GM23338 (cell line): ENCODE measurements around the gene PRKD1. TPM values are rescaled to one million over a fixed set of nuclear protein-coding genes. Genes with fewer than 3 reads are reported as not detected.

Source experiments
- ATAC-seq: fragments of 200-7000 bp; cut with Tn5 transposase; 3 replicates; pipeline ENCODE4 v1.9.1; 2020
- DNase-seq: peaks from one replicate; pipeline ENCODE4 v3.0.0-alpha.2; 2015; ENCODE audit warnings: low spot score
- H2AFZ ChIP-seq: fragments of 200-600 bp; sonication (generic); 2 replicates; pipeline ENCODE4 v1.8.0; 2016; ENCODE audit warnings: antibody characterized with exemption, mild to moderate bottlenecking, moderate library complexity
- H3F3A ChIP-seq: fragments of 200-600 bp; sonication (generic); replicated peaks from 2 replicates; pipeline ENCODE4 v1.8.0; 2017; ENCODE audit warnings: antibody characterized with exemption, mixed run types, low read depth
- H3K27ac ChIP-seq: fragments of 200-600 bp; sonication (generic); 2 replicates; pipeline ENCODE4 v1.6.1; 2016; ENCODE audit warnings: low read depth
- H3K27me3 ChIP-seq: fragments of 200-600 bp; sonication (generic); 2 replicates; pipeline ENCODE4 v1.8.0; 2016; ENCODE audit warnings: mild to moderate bottlenecking, mixed run types, moderate library complexity; ENCODE audit not compliant: insufficient read depth
- H3K36me3 ChIP-seq: fragments of 200-600 bp; sonication (generic); 2 replicates; pipeline ENCODE4 v1.8.0; 2016; ENCODE audit warnings: mild to moderate bottlenecking; ENCODE audit not compliant: insufficient read depth
- H3K4me1 ChIP-seq: fragments of 200-600 bp; sonication (generic); 2 replicates; pipeline ENCODE4 v1.8.0; 2016; ENCODE audit warnings: mild to moderate bottlenecking, moderate library complexity; ENCODE audit not compliant: insufficient read depth
- H3K4me2 ChIP-seq: fragments of 200-600 bp; sonication (generic); 2 replicates; pipeline ENCODE4 v1.7.1; 2017; ENCODE audit warnings: mixed run types
- H3K4me3 ChIP-seq: fragments of 200-600 bp; sonication (generic); 2 replicates; pipeline ENCODE4 v1.6.1; 2016; ENCODE audit warnings: mixed run types
- H3K79me2 ChIP-seq: fragments of 200-600 bp; sonication (generic); replicated peaks from 2 replicates; pipeline ENCODE4 v1.8.0; 2017; ENCODE audit warnings: mild to moderate bottlenecking; ENCODE audit not compliant: insufficient read depth
- H3K9me2 ChIP-seq: fragments of 200-600 bp; sonication (generic); 2 replicates; pipeline ENCODE4 v1.8.0; 2017; ENCODE audit not compliant: insufficient read depth
- H4K20me1 ChIP-seq: fragments of 200-600 bp; sonication (generic); replicated peaks from 2 replicates; pipeline ENCODE4 v1.8.0; 2017; ENCODE audit warnings: mild to moderate bottlenecking; ENCODE audit not compliant: insufficient read depth
- H3K27ac Mint-ChIP-seq: 2 replicates; pipeline ENCODE4 v1.8.0; 2020; ENCODE audit warnings: inconsistent platforms, mild to moderate bottlenecking, moderate library complexity, mixed read lengths
- H3K27me3 Mint-ChIP-seq: 3 replicates; pipeline ENCODE4 v1.8.0; 2022; ENCODE audit warnings: low read depth, mild to moderate bottlenecking, moderate library complexity, mixed read lengths, inconsistent platforms; ENCODE audit not compliant: insufficient read depth, poor library complexity
- H3K36me3 Mint-ChIP-seq: 3 replicates; pipeline ENCODE4 v1.8.0; 2021; ENCODE audit warnings: low read depth, mild to moderate bottlenecking, inconsistent platforms, moderate library complexity, mixed read lengths
- H3K4me1 Mint-ChIP-seq: 3 replicates; pipeline ENCODE4 v1.8.0; 2020; ENCODE audit warnings: mild to moderate bottlenecking, inconsistent platforms, mixed read lengths
- H3K4me3 Mint-ChIP-seq: 3 replicates; pipeline ENCODE4 v1.8.0; 2021; ENCODE audit warnings: moderate library complexity, mild to moderate bottlenecking, inconsistent platforms, mixed read lengths
- H3K9me3 Mint-ChIP-seq: 3 replicates; pipeline ENCODE4 v1.8.0; 2020; ENCODE audit warnings: moderate library complexity, mild to moderate bottlenecking, inconsistent platforms, mixed read lengths
- CREB1 ChIP-seq: fragments of 250-450 bp; sonication (Bioruptor Pico); IDR thresholded peaks from 2 replicates; pipeline ENCODE4 v1.5.0; 2020; ENCODE audit warnings: low read depth, mild to moderate bottlenecking, moderate library complexity
- NANOG ChIP-seq: IDR thresholded peaks from 2 replicates; pipeline ENCODE4 v1.6.1; 2016; ENCODE audit warnings: antibody characterized with exemption, borderline replicate concordance
- POLR2AphosphoS5 ChIP-seq: IDR thresholded peaks from 2 replicates; pipeline ENCODE4 v1.6.1; 2016; ENCODE audit warnings: antibody characterized with exemption, low read depth
- polyA plus RNA-seq: library from polyadenylated mRNA; unstranded; fragments of >200 nt; fragmentation: Nextera tagmentation; extraction: Ambion mirVana; gene quantifications from 2 replicates; pipeline ENCODE4 v1.2.1, GENCODE V29; 2016
- total RNA-seq: library from RNA; depleted of rRNA; stranded (reverse); fragments of >200 nt; shearing (Covaris generic); gene quantifications from 2 replicates; pipeline ENCODE4 v1.2.3, GENCODE V29; 2014
- TF ChIP-seq, protein P1 (sequence below), 2 experiments: fragments of 200-600 bp in 1 of 2; sonication (generic) in 1 of 2; conservative IDR thresholded peaks; 2 replicates each; pipeline versions ENCODE4 v1.5.1 to v1.6.1; 2016 to 2017; ENCODE audit warnings: antibody characterized with exemption in 2 of 2, low read depth in 2 of 2, mild to moderate bottlenecking in 2 of 2, moderate library complexity in 1 of 2
- TF ChIP-seq, protein P2 (sequence below): IDR thresholded peaks from one replicate; pipeline ENCODE4 v1.6.1; 2018; ENCODE audit warnings: antibody characterized with exemption; ENCODE audit not compliant: unreplicated experiment
- TF ChIP-seq, protein P3 (sequence below): fragments of 250-450 bp; sonication (Bioruptor Pico); IDR thresholded peaks from 2 replicates; pipeline ENCODE4 v1.5.0; 2020; ENCODE audit warnings: mild to moderate bottlenecking, moderate library complexity
- TF ChIP-seq, protein P4 (sequence below): IDR thresholded peaks from 2 replicates; pipeline ENCODE4 v1.6.1; 2016; ENCODE audit warnings: antibody characterized with exemption

Gene PRKD1
- total and polyA plus RNA-seq, 2 experiments from 2014 or later = 3.1 to 9.7 TPM

DNA sequence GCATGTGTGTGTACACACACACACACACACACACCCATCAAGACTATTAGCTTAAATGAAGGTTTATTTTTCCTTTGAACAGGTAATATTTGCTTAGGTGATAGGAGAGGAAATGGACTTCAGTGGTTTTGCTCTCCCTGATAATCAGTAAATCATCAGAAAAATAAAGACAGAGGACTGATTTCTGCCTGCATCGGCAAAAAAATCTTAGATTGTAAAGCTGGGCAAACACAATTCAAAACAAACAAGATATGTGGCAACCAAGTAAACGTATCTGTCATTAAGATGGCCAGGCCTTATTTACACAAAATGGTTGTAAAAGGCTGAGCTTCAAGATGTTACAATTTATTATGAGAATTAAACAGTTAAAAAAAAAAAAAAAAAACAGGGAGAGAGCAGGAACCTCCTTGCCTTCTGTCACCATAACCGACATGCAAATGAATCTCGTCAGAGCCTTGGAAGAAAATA is 31.3 kb downstream of the PRKD1 start (continued):
- TF ChIP-seq, protein P1, sequence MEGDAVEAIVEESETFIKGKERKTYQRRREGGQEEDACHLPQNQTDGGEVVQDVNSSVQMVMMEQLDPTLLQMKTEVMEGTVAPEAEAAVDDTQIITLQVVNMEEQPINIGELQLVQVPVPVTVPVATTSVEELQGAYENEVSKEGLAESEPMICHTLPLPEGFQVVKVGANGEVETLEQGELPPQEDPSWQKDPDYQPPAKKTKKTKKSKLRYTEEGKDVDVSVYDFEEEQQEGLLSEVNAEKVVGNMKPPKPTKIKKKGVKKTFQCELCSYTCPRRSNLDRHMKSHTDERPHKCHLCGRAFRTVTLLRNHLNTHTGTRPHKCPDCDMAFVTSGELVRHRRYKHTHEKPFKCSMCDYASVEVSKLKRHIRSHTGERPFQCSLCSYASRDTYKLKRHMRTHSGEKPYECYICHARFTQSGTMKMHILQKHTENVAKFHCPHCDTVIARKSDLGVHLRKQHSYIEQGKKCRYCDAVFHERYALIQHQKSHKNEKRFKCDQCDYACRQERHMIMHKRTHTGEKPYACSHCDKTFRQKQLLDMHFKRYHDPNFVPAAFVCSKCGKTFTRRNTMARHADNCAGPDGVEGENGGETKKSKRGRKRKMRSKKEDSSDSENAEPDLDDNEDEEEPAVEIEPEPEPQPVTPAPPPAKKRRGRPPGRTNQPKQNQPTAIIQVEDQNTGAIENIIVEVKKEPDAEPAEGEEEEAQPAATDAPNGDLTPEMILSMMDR (conservative IDR thresholded peaks at IDR 0.05; ENCODE audit: low read depth in 2 of 2) = no peak
- TF ChIP-seq NANOG = no peak

DNA sequence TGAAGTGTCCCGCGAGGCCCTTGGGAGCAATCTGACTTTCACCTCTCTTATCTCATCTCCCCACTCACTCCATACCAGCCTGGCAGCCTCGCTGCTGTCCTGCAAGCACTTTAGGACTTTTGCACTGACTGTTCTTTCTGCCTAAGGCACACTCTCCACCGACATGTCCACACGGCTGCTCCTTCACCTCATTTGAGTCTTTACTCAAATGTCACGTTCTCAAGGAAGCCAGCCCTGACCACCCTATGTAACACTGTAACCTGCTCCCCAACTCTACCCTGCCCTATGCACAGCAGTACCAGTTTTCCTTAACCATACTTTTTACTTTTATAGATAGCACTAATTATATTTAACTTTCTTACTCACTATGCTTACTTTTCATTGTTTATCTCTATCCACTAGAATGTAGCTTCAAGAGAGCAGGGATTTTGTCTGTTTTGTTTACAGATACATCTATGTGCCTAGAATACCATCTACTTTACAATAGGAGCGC is 32.0 kb downstream of the PRKD1 start:
- TF ChIP-seq NANOG (no peak), POLR2AphosphoS5 (no peak), CREB1 (CRISPR knock-in tag) (no peak)
- TF ChIP-seq, protein P2, sequence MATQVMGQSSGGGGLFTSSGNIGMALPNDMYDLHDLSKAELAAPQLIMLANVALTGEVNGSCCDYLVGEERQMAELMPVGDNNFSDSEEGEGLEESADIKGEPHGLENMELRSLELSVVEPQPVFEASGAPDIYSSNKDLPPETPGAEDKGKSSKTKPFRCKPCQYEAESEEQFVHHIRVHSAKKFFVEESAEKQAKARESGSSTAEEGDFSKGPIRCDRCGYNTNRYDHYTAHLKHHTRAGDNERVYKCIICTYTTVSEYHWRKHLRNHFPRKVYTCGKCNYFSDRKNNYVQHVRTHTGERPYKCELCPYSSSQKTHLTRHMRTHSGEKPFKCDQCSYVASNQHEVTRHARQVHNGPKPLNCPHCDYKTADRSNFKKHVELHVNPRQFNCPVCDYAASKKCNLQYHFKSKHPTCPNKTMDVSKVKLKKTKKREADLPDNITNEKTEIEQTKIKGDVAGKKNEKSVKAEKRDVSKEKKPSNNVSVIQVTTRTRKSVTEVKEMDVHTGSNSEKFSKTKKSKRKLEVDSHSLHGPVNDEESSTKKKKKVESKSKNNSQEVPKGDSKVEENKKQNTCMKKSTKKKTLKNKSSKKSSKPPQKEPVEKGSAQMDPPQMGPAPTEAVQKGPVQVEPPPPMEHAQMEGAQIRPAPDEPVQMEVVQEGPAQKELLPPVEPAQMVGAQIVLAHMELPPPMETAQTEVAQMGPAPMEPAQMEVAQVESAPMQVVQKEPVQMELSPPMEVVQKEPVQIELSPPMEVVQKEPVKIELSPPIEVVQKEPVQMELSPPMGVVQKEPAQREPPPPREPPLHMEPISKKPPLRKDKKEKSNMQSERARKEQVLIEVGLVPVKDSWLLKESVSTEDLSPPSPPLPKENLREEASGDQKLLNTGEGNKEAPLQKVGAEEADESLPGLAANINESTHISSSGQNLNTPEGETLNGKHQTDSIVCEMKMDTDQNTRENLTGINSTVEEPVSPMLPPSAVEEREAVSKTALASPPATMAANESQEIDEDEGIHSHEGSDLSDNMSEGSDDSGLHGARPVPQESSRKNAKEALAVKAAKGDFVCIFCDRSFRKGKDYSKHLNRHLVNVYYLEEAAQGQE = no peak
- TF ChIP-seq, protein P3, sequence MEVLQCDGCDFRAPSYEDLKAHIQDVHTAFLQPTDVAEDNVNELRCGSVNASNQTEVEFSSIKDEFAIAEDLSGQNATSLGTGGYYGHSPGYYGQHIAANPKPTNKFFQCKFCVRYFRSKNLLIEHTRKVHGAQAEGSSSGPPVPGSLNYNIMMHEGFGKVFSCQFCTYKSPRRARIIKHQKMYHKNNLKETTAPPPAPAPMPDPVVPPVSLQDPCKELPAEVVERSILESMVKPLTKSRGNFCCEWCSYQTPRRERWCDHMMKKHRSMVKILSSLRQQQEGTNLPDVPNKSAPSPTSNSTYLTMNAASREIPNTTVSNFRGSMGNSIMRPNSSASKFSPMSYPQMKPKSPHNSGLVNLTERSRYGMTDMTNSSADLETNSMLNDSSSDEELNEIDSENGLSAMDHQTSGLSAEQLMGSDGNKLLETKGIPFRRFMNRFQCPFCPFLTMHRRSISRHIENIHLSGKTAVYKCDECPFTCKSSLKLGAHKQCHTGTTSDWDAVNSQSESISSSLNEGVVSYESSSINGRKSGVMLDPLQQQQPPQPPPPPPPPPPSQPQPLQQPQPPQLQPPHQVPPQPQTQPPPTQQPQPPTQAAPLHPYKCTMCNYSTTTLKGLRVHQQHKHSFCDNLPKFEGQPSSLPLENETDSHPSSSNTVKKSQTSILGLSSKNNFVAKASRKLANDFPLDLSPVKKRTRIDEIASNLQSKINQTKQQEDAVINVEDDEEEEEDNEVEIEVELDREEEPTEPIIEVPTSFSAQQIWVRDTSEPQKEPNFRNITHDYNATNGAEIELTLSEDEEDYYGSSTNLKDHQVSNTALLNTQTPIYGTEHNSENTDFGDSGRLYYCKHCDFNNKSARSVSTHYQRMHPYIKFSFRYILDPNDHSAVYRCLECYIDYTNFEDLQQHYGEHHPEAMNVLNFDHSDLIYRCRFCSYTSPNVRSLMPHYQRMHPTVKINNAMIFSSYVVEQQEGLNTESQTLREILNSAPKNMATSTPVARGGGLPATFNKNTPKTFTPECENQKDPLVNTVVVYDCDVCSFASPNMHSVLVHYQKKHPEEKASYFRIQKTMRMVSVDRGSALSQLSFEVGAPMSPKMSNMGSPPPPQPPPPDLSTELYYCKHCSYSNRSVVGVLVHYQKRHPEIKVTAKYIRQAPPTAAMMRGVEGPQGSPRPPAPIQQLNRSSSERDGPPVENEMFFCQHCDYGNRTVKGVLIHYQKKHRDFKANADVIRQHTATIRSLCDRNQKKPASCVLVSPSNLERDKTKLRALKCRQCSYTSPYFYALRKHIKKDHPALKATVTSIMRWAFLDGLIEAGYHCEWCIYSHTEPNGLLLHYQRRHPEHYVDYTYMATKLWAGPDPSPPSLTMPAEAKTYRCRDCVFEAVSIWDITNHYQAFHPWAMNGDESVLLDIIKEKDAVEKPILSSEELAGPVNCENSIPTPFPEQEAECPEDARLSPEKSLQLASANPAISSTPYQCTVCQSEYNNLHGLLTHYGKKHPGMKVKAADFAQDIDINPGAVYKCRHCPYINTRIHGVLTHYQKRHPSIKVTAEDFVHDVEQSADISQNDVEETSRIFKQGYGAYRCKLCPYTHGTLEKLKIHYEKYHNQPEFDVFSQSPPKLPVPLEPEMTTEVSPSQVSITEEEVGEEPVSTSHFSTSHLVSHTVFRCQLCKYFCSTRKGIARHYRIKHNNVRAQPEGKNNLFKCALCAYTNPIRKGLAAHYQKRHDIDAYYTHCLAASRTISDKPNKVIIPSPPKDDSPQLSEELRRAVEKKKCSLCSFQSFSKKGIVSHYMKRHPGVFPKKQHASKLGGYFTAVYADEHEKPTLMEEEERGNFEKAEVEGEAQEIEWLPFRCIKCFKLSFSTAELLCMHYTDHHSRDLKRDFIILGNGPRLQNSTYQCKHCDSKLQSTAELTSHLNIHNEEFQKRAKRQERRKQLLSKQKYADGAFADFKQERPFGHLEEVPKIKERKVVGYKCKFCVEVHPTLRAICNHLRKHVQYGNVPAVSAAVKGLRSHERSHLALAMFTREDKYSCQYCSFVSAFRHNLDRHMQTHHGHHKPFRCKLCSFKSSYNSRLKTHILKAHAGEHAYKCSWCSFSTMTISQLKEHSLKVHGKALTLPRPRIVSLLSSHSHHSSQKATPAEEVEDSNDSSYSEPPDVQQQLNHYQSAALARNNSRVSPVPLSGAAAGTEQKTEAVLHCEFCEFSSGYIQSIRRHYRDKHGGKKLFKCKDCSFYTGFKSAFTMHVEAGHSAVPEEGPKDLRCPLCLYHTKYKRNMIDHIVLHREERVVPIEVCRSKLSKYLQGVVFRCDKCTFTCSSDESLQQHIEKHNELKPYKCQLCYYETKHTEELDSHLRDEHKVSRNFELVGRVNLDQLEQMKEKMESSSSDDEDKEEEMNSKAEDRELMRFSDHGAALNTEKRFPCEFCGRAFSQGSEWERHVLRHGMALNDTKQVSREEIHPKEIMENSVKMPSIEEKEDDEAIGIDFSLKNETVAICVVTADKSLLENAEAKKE (CRISPR knock-in tag) = no peak
- TF ChIP-seq, protein P4, sequence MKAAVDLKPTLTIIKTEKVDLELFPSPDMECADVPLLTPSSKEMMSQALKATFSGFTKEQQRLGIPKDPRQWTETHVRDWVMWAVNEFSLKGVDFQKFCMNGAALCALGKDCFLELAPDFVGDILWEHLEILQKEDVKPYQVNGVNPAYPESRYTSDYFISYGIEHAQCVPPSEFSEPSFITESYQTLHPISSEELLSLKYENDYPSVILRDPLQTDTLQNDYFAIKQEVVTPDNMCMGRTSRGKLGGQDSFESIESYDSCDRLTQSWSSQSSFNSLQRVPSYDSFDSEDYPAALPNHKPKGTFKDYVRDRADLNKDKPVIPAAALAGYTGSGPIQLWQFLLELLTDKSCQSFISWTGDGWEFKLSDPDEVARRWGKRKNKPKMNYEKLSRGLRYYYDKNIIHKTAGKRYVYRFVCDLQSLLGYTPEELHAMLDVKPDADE = no peak
- H3K9me2 ChIP-seq = no peaks in the 10 kb centered on the region
- H3K27ac ChIP-seq = no peak overlapping the region
- H3K27me3 Mint-ChIP-seq = no peaks in the 10 kb centered on the region
- H3K27ac Mint-ChIP-seq = no peak overlapping the region; the same call in 1 of the 2 replicates
- H3K4me3 Mint-ChIP-seq = no peak overlapping the region
- no peaks in the 10 kb centered on the region for H3K4me1 ChIP-seq
- no peaks in the 10 kb centered on the region for H4K20me1 ChIP-seq
- H3K36me3 ChIP-seq = no peaks in the 10 kb centered on the region
- H3K9me3 Mint-ChIP-seq = no peaks in the 10 kb centered on the region
- no peaks in the 10 kb centered on the region for H3F3A ChIP-seq
- H2AFZ ChIP-seq = no peak overlapping the region
- peaks cover 4% of the 10 kb centered on the region for H3K4me1 Mint-ChIP-seq
- DNase-seq (peak; percentile 2), ATAC-seq (0 out of 3 replicates have a peak, but pooled peaks have one; percentile 23)
- no peaks in the 10 kb centered on the region for H3K36me3 Mint-ChIP-seq
- H3K4me3 ChIP-seq = no peak overlapping the region
- H3K27me3 ChIP-seq = no peaks in the 10 kb centered on the region
- no peaks in the 10 kb centered on the region for H3K79me2 ChIP-seq
- H3K4me2 ChIP-seq = no peak overlapping the region
